MM.1S (cell line): ENCODE results near the gene MOB3B.

Experiments used
- EZH2 ChIP-seq: fragments of 300-600 bp; sonication (generic); optimal IDR thresholded peaks from 2 replicates; pipeline ENCODE3; 2017; ENCODE audit warnings: low read depth, mild to moderate bottlenecking, antibody characterized with exemption, low read length, mixed read lengths
- EZH2phosphoT487 ChIP-seq: fragments of 300-600 bp; sonication (generic); IDR thresholded peaks from 2 replicates; pipeline ENCODE4 v1.6.1; 2018; ENCODE audit warnings: antibody characterized with exemption, low read length
- TF ChIP-seq, protein P1 (sequence below): fragments of 300-600 bp; sonication (generic); IDR thresholded peaks from 2 replicates; pipeline ENCODE4 v1.5.1; 2016; ENCODE audit warnings: antibody characterized with exemption, low read length, mixed read lengths

GRCh38 chr9:27471789-27472188 lies 57.8 kb downstream of the MOB3B start:
- TF ChIP-seq, protein P1, sequence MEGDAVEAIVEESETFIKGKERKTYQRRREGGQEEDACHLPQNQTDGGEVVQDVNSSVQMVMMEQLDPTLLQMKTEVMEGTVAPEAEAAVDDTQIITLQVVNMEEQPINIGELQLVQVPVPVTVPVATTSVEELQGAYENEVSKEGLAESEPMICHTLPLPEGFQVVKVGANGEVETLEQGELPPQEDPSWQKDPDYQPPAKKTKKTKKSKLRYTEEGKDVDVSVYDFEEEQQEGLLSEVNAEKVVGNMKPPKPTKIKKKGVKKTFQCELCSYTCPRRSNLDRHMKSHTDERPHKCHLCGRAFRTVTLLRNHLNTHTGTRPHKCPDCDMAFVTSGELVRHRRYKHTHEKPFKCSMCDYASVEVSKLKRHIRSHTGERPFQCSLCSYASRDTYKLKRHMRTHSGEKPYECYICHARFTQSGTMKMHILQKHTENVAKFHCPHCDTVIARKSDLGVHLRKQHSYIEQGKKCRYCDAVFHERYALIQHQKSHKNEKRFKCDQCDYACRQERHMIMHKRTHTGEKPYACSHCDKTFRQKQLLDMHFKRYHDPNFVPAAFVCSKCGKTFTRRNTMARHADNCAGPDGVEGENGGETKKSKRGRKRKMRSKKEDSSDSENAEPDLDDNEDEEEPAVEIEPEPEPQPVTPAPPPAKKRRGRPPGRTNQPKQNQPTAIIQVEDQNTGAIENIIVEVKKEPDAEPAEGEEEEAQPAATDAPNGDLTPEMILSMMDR: no peak
- TF ChIP-seq EZH2 (no peak), EZH2phosphoT487 (no peak)
